SIG-M5 (cell line): Measurements from ENCODE around the gene RNLS.
A peak's percentile ranks its signal among the peaks of the same experiment; 100 is the strongest.
"Not testable (repeated sequence)": the region's sequence is repeated elsewhere in the genome, so short reads cannot be mapped to it uniquely, and the experiment has no call there.

Source experiments
- DNase-seq: peaks from one replicate; lab custom pipeline; 2025; lab: John Stamatoyannopoulos, UW

RNLS gene

GRCh38 chr10:88386821-88387773 is 196.0 kb downstream of the RNLS start:
- peak; percentile 88 for DNase-seq

- no peak for DNase-seq
These were observed 196.8 kb downstream of the RNLS start for GRCh38 chr10:88386204-88386788.

- DNase-seq, result peak; percentile 61
These were observed 197.4 kb downstream of the RNLS start for GRCh38 chr10:88385601-88386203.

- no peak for DNase-seq
These were observed 199.8 kb downstream of the RNLS start for GRCh38 chr10:88383276-88383675.

GRCh38 chr10:88382699-88383098 is 200.4 kb downstream of the RNLS start:
- no peak for DNase-seq

- DNase-seq, result no peak
These were observed 203.5 kb downstream of the RNLS start for GRCh38 chr10:88379575-88379974.

GRCh38 chr10:88377510-88377909 is 205.6 kb downstream of the RNLS start:
- no peak for DNase-seq

GRCh38 chr10:88374392-88375175 is 208.5 kb downstream of the RNLS start:
- DNase-seq, result no peak

GRCh38 chr10:88372881-88373592 is 210.1 kb downstream of the RNLS start:
- DNase-seq, result no peak

GRCh38 chr10:88372051-88372715 is 210.9 kb downstream of the RNLS start:
- no peak for DNase-seq

GRCh38 chr10:88370713-88371112 is 212.4 kb downstream of the RNLS start:
- no peak for DNase-seq

- no peak for DNase-seq
These were observed 216.3 kb downstream of the RNLS start for GRCh38 chr10:88366772-88367171.

- no peak for DNase-seq
These were observed 220.9 kb downstream of the RNLS start for GRCh38 chr10:88361995-88362807.

GRCh38 chr10:88361494-88361893 is 221.6 kb downstream of the RNLS start:
- DNase-seq, result no peak

- DNase-seq, result not testable (repeated sequence)
These were observed 227.4 kb downstream of the RNLS start for GRCh38 chr10:88355750-88356149.

- DNase-seq, result no peak
These were observed 235.4 kb downstream of the RNLS start for GRCh38 chr10:88347597-88348304.

GRCh38 chr10:88347022-88347421 is 236.1 kb downstream of the RNLS start:
- DNase-seq, result no peak

- no peak for DNase-seq
These were observed 236.8 kb downstream of the RNLS start for GRCh38 chr10:88346144-88346977.
